ENCODE measurements around the gene GEN1. TPM values are rescaled to one million over a fixed set of nuclear protein-coding genes. Genes with fewer than 3 reads are reported as not detected.

Gene GEN1
- total RNA-seq, 1 donor from 2014 or later: 15.6 TPM

DNA sequence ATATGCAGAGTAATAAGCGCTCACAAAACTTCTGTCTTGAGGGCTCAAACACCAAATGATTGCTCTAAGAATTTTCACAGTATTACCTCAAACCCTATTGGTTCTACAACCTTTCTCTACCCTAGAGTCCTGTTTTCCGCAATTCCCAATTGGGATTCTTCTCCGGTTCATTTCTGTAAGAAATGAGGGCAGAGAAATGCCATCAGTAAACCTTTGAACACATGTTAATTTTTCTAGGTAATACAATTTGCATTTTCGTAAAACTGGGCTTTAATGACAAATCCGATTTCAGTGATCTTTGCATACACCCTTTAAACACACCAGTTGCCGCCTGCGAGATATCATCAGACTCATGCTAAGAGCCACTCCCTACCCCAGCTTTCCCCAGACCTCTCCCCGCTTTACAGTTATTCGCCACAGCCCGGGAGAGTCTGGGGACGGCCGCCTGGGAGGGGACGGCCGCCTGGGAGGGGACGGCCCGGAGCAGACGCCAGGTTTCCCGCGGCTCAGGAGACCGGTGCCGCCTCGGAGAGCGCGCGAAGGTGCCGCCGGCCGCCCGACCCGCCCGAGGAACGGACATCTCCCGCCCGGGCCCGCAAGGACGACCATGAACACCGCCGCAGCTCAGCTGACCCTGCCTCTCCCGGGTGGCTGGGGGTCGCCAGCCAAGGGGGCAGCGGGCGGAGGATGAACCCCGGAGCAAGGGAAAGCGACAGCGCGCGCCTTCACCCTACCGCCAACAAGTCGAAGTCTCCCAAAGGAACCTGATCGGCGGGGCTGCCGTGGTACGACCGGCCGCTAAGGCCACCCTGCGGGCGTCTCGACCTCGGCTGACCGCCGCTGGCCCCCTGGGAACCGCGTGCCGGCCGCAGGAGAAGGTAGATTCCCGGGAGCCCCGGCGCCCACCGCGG, 791 bp upstream of the GEN1 start:
- TF ChIP-seq, protein P1, sequence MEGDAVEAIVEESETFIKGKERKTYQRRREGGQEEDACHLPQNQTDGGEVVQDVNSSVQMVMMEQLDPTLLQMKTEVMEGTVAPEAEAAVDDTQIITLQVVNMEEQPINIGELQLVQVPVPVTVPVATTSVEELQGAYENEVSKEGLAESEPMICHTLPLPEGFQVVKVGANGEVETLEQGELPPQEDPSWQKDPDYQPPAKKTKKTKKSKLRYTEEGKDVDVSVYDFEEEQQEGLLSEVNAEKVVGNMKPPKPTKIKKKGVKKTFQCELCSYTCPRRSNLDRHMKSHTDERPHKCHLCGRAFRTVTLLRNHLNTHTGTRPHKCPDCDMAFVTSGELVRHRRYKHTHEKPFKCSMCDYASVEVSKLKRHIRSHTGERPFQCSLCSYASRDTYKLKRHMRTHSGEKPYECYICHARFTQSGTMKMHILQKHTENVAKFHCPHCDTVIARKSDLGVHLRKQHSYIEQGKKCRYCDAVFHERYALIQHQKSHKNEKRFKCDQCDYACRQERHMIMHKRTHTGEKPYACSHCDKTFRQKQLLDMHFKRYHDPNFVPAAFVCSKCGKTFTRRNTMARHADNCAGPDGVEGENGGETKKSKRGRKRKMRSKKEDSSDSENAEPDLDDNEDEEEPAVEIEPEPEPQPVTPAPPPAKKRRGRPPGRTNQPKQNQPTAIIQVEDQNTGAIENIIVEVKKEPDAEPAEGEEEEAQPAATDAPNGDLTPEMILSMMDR (conservative IDR thresholded peaks at IDR 0.05; ENCODE audit: low read depth, low read length): no peak
- peak overlapping the region; percentile 83 for H3K4me3 ChIP-seq (ENCODE audit: low read depth, low read length)
- DNase-seq (ENCODE audit: low read depth): no peak

GRCh38 chr2:17754773-17755425, 961 bp downstream of the GEN1 start:
- TF ChIP-seq, protein P1 (conservative IDR thresholded peaks at IDR 0.05; ENCODE audit: low read depth, low read length): no peak
- H3K4me3 ChIP-seq (ENCODE audit: low read depth, low read length): peak overlapping the region; percentile 83
- DNase-seq (ENCODE audit: low read depth): no peak

DNA sequence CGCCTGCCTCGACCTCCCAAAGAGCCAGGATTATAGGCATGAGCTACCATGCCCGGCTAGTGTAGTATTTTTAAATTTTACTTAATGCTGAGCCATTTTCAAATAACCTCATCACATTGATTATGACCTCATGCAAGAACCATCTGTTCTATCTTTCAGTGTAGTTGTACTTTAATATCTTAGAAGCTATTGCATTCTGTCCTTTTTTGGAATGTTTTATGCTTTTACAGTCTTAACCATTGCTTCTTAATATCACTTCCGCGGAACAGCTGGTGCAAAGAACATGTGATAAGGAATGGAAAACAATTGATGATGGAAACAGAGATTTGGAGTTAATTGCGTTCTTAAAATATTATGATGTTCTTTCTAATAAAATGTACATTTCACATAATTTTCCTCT, 2.7 kb downstream of the GEN1 start:
- DNase-seq (ENCODE audit: low read depth): no peak
- H3K4me3 ChIP-seq (ENCODE audit: low read depth, low read length): no peak overlapping the region
- TF ChIP-seq, protein P1 (conservative IDR thresholded peaks at IDR 0.05; ENCODE audit: low read depth, low read length): no peak

DNA sequence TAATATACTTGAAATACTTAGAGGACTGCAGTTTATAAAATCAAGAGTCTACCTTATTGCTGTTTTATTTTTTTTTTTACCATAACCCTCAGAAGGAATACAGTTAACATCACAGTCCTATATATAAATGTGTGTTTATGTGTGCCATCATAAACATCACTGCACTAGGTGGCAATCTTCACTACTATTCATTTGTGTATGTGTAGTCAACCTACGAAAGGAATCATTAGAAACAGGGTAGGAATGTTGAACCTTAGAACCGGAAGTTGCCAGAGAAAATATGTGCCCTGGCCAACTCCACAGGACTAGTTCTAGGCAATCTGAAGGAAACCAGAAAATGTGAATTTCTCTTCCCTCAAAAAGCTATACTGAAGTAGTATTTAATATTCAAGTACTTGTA, 3.4 kb downstream of the GEN1 start:
- H3K4me3 ChIP-seq (ENCODE audit: low read depth, low read length): no peak overlapping the region
- TF ChIP-seq, protein P1 (conservative IDR thresholded peaks at IDR 0.05; ENCODE audit: low read depth, low read length): peak; percentile 34
- peak; percentile 78 for DNase-seq (ENCODE audit: low read depth)

DNA sequence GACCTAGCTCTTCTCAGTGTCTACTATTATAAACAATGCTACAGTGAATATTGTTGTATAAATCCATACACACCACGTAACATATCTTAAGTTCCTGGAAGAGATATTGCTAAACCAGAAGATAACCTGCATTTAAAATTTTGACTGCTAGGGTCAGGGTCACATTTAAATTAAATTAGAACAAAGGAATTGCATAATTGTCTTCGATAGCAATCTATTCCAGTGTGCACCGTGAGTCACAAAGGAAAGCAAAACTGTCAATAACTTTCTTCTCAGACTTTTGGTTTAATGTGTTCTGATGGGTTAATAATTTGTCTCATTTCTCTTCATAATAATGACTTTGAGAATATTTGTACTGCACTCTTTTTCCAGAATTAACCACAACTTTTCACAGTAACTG, 4.2 kb downstream of the GEN1 start:
- H3K4me3 ChIP-seq (ENCODE audit: low read depth, low read length): peak overlapping the region; percentile 6
- TF ChIP-seq, protein P1 (conservative IDR thresholded peaks at IDR 0.05; ENCODE audit: low read depth, low read length): no peak
- DNase-seq (ENCODE audit: low read depth): no peak

DNA sequence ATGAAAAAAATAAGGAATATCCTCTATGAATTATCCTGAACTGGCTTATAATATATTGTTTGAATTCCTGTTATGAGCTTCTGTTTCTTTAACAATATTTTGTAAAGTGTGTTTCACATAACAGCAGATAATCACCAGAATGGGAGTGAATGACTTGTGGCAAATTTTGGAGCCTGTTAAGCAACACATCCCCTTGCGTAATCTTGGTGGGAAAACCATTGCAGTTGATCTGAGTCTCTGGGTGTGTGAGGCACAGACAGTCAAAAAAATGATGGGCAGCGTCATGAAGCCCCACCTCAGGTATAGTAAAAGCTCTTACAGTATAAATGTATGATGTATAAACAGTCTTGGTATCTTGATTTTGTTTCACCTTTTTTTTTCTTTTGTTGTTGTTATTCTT, 5.9 kb downstream of the GEN1 start:
- H3K4me3 ChIP-seq (ENCODE audit: low read depth, low read length): no peak overlapping the region
- TF ChIP-seq, protein P1 (conservative IDR thresholded peaks at IDR 0.05; ENCODE audit: low read depth, low read length): no peak
- DNase-seq (ENCODE audit: low read depth): no peak

Measured in epithelial cell of proximal tubule (primary cell).